KOPT-K1 (cell line): ENCODE measurements around the gene C1GALT1.

ENCODE experiments used
- H3K27ac ChIP-seq: fragments of 200-600 bp; sonication (generic); 2 replicates; pipeline ENCODE4 v1.5.1; 2016; ENCODE audit warnings: antibody characterized with exemption, mild to moderate bottlenecking, low read depth, low read length; ENCODE audit not compliant: poor library complexity, severe bottlenecking
- H3K36me3 ChIP-seq: fragments of 200-600 bp; sonication (generic); 2 replicates; pipeline ENCODE4 v1.5.1; 2017; ENCODE audit warnings: antibody characterized with exemption, mild to moderate bottlenecking, low read length, moderate library complexity; ENCODE audit not compliant: insufficient read depth
- H3K9me3 ChIP-seq: fragments of 200-600 bp; sonication (generic); 2 replicates; pipeline ENCODE4 v1.5.1; 2017; ENCODE audit warnings: antibody characterized with exemption, low read length, mild to moderate bottlenecking; ENCODE audit not compliant: insufficient read depth, poor library complexity, severe bottlenecking

Gene C1GALT1

GRCh38 chr7:7292085-7292484 is 109.7 kb downstream of the C1GALT1 start:
- Histone ChIP-seq H3K36me3 (no peaks in the 10 kb centered on the region), H3K9me3 (no peaks in the 10 kb centered on the region), H3K27ac (no peak overlapping the region)

- Histone ChIP-seq H3K9me3 (no peaks in the 10 kb centered on the region), H3K36me3 (no peaks in the 10 kb centered on the region), H3K27ac (no peak overlapping the region)
These were observed 110.3 kb downstream of the C1GALT1 start for GRCh38 chr7:7292608-7293007.

GRCh38 chr7:7293092-7293491 is 110.7 kb downstream of the C1GALT1 start:
- Histone ChIP-seq H3K9me3 (no peaks in the 10 kb centered on the region), H3K36me3 (no peaks in the 10 kb centered on the region), H3K27ac (no peak overlapping the region)

GRCh38 chr7:7294911-7295310 is 112.6 kb downstream of the C1GALT1 start:
- no peaks in the 10 kb centered on the region for H3K36me3 ChIP-seq
- H3K27ac ChIP-seq, result no peak overlapping the region
- H3K9me3 ChIP-seq, result no peaks in the 10 kb centered on the region
